WTC11 (cell line): ENCODE results near the gene MACROD2. TPM values are rescaled to one million over a fixed set of nuclear protein-coding genes. Genes with fewer than 3 reads are reported as not detected.

Source experiments
- ATAC-seq: fragments of 200-7000 bp; cut with Tn5 transposase; 2 replicates; pipeline ENCODE4 v1.10.0; 2021; ENCODE audit warnings: mild to moderate bottlenecking, moderate library complexity
- CTCF ChIA-PET: fragments of 300-600 bp; sonication (Branson Sonifier 250); formaldehyde crosslinking; loops from one replicate; lab custom pipeline; 2021; ENCODE audit warnings: antibody characterized with exemption; lab: Charles Lee
- POLR2A ChIA-PET: fragments of 350-600 bp; sonication (Branson Sonifier 250); formaldehyde crosslinking; loops from one replicate; lab custom pipeline; 2021; ENCODE audit warnings: antibody characterized with exemption; lab: Charles Lee
- DNase-seq: peaks from one replicate; pipeline ENCODE4 v3.0.0; 2021; ENCODE audit warnings: low spot score
- H3K27ac Mint-ChIP-seq: 2 replicates; pipeline ENCODE4 v1.8.0; 2021; ENCODE audit warnings: mixed read lengths
- H3K27me3 Mint-ChIP-seq: 2 replicates; pipeline ENCODE4 v1.8.0; 2021; ENCODE audit warnings: low read depth, mild to moderate bottlenecking, moderate library complexity, mixed read lengths
- H3K36me3 Mint-ChIP-seq: 2 replicates; pipeline ENCODE4 v1.8.0; 2021; ENCODE audit warnings: mixed read lengths
- H3K4me1 Mint-ChIP-seq: 2 replicates; pipeline ENCODE4 v1.8.0; 2022; ENCODE audit warnings: mixed read lengths
- H3K4me3 Mint-ChIP-seq: 2 replicates; pipeline ENCODE4 v1.8.0; 2021; ENCODE audit warnings: mild to moderate bottlenecking, moderate library complexity, mixed read lengths
- H3K9me3 Mint-ChIP-seq: 2 replicates; pipeline ENCODE4 v1.8.0; 2021; ENCODE audit warnings: mixed read lengths
- ATF1 ChIP-seq: sonication (generic); formaldehyde crosslinking; IDR thresholded peaks from 2 replicates; pipeline ENCODE4 v1.8.1; 2023; ENCODE audit warnings: mild to moderate bottlenecking, moderate library complexity, missing genetic modification reagents
- NR1H2 ChIP-seq: sonication (generic); formaldehyde crosslinking; IDR thresholded peaks from 2 replicates; pipeline ENCODE4 v1.9.0; 2021; ENCODE audit warnings: mild to moderate bottlenecking, moderate library complexity, missing genetic modification reagents
- NR2C2 ChIP-seq: sonication (generic); formaldehyde crosslinking; IDR thresholded peaks from 2 replicates; pipeline ENCODE4 v1.8.0; 2022; ENCODE audit warnings: mild to moderate bottlenecking, missing genetic modification reagents
- PRRX2 ChIP-seq: fragments of 250-450 bp; sonication (Bioruptor Pico); IDR thresholded peaks from 2 replicates; pipeline ENCODE4 v1.8.0; 2021; ENCODE audit warnings: mild to moderate bottlenecking
- SMAD3 ChIP-seq: sonication (generic); formaldehyde crosslinking; IDR thresholded peaks from 2 replicates; pipeline ENCODE4 v1.8.0; 2022; ENCODE audit warnings: missing genetic modification reagents, mild to moderate bottlenecking, borderline replicate concordance
- TEAD4 ChIP-seq: sonication (generic); formaldehyde crosslinking; IDR thresholded peaks from 2 replicates; pipeline ENCODE4 v1.8.0; 2022; ENCODE audit warnings: mild to moderate bottlenecking, missing genetic modification reagents
- ZBTB21 ChIP-seq: sonication (generic); formaldehyde crosslinking; IDR thresholded peaks from 2 replicates; pipeline ENCODE4 v1.8.1; 2023; ENCODE audit warnings: mild to moderate bottlenecking, missing genetic modification reagents, borderline replicate concordance
- ZNF121 ChIP-seq: sonication (generic); formaldehyde crosslinking; IDR thresholded peaks from 2 replicates; pipeline ENCODE4 v1.8.0; 2023; ENCODE audit warnings: missing genetic modification reagents
- ZNF416 ChIP-seq: fragments of 250-450 bp; sonication (Bioruptor Pico); IDR thresholded peaks from 2 replicates; pipeline ENCODE4 v1.9.0; 2021; ENCODE audit warnings: mild to moderate bottlenecking, inconsistent platforms
- total RNA-seq: library from RNA; stranded (reverse); gene quantifications from 3 replicates; pipeline ENCODE4 v1.2.3, GENCODE V29; 2021
- TF ChIP-seq, protein P1 (sequence below): sonication (generic); formaldehyde crosslinking; IDR thresholded peaks from 2 replicates; pipeline ENCODE4 v1.8.1; 2022; ENCODE audit warnings: mild to moderate bottlenecking, moderate library complexity, missing genetic modification reagents
- TF ChIP-seq, protein P2 (sequence below): sonication (generic); formaldehyde crosslinking; IDR thresholded peaks from 2 replicates; pipeline ENCODE4 v1.8.0; 2022; ENCODE audit warnings: missing genetic modification reagents
- TF ChIP-seq, protein P3 (sequence below): sonication (generic); formaldehyde crosslinking; IDR thresholded peaks from 2 replicates; pipeline ENCODE4 v1.8.1; 2022; ENCODE audit warnings: missing genetic modification reagents, borderline replicate concordance
- TF ChIP-seq, protein P4 (sequence below): sonication (generic); formaldehyde crosslinking; IDR thresholded peaks from 2 replicates; pipeline ENCODE4 v1.8.1; 2023; ENCODE audit warnings: mild to moderate bottlenecking, missing genetic modification reagents, borderline replicate concordance
- TF ChIP-seq, protein P5 (sequence below): sonication (generic); formaldehyde crosslinking; IDR thresholded peaks from 2 replicates; pipeline ENCODE4 v1.8.1; 2023; ENCODE audit warnings: mild to moderate bottlenecking, missing genetic modification reagents, moderate library complexity
- TF ChIP-seq, protein P6 (sequence below): sonication (generic); formaldehyde crosslinking; IDR thresholded peaks from 2 replicates; pipeline ENCODE4 v1.8.0; 2023; ENCODE audit warnings: mild to moderate bottlenecking, missing genetic modification reagents
- TF ChIP-seq, protein P7 (sequence below): sonication (generic); formaldehyde crosslinking; conservative IDR thresholded peaks from 2 replicates; pipeline ENCODE4 v1.8.1; 2023; ENCODE audit warnings: mild to moderate bottlenecking, low read depth, missing genetic modification reagents, moderate library complexity
- TF ChIP-seq, protein P8 (sequence below): sonication (generic); formaldehyde crosslinking; IDR thresholded peaks from 2 replicates; pipeline ENCODE4 v1.8.0; 2022; ENCODE audit warnings: mild to moderate bottlenecking, missing genetic modification reagents
- TF ChIP-seq, protein P9 (sequence below): sonication (generic); formaldehyde crosslinking; IDR thresholded peaks from 2 replicates; pipeline ENCODE4 v1.8.0; 2023; ENCODE audit warnings: missing genetic modification reagents

Gene MACROD2
- total RNA-seq, 1 experiment from 2014 or later, result 4.1 TPM

DNA sequence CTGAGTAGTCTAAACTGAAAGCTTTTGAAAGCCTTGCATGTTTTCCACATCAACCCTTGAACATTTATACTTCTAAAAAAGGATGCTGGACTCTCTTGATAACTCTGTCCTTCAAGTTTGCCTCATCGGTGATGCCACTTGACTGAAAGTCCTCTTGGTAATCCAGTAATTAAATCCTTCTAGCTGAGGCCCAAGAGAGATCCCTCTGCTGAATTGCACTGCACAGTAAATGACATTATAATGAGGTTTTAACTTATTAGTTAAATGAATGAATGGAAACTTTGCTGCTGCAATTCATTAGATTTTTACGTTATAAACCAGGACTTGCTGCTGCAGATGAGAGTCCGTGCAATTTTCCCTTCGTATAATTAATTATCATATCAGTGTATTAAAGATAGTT lies 706.0 kb downstream of the MACROD2 start:
- no peak for ATAC-seq
- CTCF ChIA-PET, result no interaction called here
- POLR2A ChIA-PET, result no interaction called here

DNA sequence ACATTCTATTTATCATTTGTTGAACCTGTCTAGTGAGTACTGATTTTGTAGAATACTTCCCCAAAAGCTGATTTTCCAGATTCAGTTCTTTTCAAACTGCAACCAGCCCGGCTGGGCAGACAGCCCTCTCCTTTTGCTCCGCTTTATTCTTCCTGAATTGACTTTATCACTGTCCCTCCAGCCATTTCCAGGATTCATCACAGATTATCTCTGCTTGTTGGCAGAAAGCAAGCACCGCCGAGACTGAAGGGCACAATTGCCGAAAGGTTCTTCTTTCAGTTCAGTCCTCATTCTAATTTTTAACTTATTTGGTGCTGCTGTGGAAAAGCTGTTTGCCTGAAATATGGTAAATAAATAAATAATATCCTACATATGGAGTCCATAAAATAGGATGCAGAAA lies 711.2 kb downstream of the MACROD2 start:
- Mint-ChIP-seq H3K9me3 (no peaks in the 10 kb centered on the region; the same call in 1 of the 2 replicates), H3K36me3 (no peaks in the 10 kb centered on the region), H3K27me3 (no peaks in the 10 kb centered on the region), H3K27ac (no peak overlapping the region), H3K4me3 (no peak overlapping the region), H3K4me1 (peaks cover 27% of the 10 kb centered on the region)
- ATAC-seq (no peak), DNase-seq (no peak)
- ChIA-PET POLR2A (no interaction called here), CTCF (no interaction called here)
- TF ChIP-seq, protein P1, sequence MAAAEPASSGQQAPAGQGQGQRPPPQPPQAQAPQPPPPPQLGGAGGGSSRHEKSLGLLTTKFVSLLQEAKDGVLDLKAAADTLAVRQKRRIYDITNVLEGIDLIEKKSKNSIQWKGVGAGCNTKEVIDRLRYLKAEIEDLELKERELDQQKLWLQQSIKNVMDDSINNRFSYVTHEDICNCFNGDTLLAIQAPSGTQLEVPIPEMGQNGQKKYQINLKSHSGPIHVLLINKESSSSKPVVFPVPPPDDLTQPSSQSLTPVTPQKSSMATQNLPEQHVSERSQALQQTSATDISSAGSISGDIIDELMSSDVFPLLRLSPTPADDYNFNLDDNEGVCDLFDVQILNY (CRISPR knock-in tag), result no peak
- TF ChIP-seq, protein P2, sequence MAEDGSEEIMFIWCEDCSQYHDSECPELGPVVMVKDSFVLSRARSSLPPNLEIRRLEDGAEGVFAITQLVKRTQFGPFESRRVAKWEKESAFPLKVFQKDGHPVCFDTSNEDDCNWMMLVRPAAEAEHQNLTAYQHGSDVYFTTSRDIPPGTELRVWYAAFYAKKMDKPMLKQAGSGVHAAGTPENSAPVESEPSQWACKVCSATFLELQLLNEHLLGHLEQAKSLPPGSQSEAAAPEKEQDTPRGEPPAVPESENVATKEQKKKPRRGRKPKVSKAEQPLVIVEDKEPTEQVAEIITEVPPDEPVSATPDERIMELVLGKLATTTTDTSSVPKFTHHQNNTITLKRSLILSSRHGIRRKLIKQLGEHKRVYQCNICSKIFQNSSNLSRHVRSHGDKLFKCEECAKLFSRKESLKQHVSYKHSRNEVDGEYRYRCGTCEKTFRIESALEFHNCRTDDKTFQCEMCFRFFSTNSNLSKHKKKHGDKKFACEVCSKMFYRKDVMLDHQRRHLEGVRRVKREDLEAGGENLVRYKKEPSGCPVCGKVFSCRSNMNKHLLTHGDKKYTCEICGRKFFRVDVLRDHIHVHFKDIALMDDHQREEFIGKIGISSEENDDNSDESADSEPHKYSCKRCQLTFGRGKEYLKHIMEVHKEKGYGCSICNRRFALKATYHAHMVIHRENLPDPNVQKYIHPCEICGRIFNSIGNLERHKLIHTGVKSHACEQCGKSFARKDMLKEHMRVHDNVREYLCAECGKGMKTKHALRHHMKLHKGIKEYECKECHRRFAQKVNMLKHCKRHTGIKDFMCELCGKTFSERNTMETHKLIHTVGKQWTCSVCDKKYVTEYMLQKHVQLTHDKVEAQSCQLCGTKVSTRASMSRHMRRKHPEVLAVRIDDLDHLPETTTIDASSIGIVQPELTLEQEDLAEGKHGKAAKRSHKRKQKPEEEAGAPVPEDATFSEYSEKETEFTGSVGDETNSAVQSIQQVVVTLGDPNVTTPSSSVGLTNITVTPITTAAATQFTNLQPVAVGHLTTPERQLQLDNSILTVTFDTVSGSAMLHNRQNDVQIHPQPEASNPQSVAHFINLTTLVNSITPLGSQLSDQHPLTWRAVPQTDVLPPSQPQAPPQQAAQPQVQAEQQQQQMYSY (CRISPR knock-in tag), result no peak
- TF ChIP-seq, protein P3, sequence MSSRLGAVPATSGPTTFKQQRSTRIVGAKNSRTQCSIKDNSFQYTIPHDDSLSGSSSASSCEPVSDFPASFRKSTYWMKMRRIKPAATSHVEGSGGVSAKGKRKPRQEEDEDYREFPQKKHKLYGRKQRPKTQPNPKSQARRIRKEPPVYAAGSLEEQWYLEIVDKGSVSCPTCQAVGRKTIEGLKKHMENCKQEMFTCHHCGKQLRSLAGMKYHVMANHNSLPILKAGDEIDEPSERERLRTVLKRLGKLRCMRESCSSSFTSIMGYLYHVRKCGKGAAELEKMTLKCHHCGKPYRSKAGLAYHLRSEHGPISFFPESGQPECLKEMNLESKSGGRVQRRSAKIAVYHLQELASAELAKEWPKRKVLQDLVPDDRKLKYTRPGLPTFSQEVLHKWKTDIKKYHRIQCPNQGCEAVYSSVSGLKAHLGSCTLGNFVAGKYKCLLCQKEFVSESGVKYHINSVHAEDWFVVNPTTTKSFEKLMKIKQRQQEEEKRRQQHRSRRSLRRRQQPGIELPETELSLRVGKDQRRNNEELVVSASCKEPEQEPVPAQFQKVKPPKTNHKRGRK, result no peak
- no peak for TF ChIP-seq ZBTB21 (CRISPR knock-in tag)
- TF ChIP-seq, protein P4, sequence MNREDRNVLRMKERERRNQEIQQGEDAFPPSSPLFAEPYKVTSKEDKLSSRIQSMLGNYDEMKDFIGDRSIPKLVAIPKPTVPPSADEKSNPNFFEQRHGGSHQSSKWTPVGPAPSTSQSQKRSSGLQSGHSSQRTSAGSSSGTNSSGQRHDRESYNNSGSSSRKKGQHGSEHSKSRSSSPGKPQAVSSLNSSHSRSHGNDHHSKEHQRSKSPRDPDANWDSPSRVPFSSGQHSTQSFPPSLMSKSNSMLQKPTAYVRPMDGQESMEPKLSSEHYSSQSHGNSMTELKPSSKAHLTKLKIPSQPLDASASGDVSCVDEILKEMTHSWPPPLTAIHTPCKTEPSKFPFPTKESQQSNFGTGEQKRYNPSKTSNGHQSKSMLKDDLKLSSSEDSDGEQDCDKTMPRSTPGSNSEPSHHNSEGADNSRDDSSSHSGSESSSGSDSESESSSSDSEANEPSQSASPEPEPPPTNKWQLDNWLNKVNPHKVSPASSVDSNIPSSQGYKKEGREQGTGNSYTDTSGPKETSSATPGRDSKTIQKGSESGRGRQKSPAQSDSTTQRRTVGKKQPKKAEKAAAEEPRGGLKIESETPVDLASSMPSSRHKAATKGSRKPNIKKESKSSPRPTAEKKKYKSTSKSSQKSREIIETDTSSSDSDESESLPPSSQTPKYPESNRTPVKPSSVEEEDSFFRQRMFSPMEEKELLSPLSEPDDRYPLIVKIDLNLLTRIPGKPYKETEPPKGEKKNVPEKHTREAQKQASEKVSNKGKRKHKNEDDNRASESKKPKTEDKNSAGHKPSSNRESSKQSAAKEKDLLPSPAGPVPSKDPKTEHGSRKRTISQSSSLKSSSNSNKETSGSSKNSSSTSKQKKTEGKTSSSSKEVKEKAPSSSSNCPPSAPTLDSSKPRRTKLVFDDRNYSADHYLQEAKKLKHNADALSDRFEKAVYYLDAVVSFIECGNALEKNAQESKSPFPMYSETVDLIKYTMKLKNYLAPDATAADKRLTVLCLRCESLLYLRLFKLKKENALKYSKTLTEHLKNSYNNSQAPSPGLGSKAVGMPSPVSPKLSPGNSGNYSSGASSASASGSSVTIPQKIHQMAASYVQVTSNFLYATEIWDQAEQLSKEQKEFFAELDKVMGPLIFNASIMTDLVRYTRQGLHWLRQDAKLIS (CRISPR knock-in tag), result no peak
- no peak for TF ChIP-seq ZNF121
- TF ChIP-seq PRRX2 (CRISPR knock-in tag), result no peak
- TF ChIP-seq, protein P5, sequence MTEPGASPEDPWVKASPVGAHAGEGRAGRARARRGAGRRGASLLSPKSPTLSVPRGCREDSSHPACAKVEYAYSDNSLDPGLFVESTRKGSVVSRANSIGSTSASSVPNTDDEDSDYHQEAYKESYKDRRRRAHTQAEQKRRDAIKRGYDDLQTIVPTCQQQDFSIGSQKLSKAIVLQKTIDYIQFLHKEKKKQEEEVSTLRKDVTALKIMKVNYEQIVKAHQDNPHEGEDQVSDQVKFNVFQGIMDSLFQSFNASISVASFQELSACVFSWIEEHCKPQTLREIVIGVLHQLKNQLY, result no peak
- TF ChIP-seq ZNF416 (CRISPR knock-in tag), result no peak
- TF ChIP-seq, protein P6, sequence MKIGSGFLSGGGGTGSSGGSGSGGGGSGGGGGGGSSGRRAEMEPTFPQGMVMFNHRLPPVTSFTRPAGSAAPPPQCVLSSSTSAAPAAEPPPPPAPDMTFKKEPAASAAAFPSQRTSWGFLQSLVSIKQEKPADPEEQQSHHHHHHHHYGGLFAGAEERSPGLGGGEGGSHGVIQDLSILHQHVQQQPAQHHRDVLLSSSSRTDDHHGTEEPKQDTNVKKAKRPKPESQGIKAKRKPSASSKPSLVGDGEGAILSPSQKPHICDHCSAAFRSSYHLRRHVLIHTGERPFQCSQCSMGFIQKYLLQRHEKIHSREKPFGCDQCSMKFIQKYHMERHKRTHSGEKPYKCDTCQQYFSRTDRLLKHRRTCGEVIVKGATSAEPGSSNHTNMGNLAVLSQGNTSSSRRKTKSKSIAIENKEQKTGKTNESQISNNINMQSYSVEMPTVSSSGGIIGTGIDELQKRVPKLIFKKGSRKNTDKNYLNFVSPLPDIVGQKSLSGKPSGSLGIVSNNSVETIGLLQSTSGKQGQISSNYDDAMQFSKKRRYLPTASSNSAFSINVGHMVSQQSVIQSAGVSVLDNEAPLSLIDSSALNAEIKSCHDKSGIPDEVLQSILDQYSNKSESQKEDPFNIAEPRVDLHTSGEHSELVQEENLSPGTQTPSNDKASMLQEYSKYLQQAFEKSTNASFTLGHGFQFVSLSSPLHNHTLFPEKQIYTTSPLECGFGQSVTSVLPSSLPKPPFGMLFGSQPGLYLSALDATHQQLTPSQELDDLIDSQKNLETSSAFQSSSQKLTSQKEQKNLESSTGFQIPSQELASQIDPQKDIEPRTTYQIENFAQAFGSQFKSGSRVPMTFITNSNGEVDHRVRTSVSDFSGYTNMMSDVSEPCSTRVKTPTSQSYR (CRISPR knock-in tag), result no peak
- TF ChIP-seq SMAD3 (CRISPR knock-in tag), result no peak
- TF ChIP-seq ATF1 (CRISPR knock-in tag), result no peak
- TF ChIP-seq, protein P7, sequence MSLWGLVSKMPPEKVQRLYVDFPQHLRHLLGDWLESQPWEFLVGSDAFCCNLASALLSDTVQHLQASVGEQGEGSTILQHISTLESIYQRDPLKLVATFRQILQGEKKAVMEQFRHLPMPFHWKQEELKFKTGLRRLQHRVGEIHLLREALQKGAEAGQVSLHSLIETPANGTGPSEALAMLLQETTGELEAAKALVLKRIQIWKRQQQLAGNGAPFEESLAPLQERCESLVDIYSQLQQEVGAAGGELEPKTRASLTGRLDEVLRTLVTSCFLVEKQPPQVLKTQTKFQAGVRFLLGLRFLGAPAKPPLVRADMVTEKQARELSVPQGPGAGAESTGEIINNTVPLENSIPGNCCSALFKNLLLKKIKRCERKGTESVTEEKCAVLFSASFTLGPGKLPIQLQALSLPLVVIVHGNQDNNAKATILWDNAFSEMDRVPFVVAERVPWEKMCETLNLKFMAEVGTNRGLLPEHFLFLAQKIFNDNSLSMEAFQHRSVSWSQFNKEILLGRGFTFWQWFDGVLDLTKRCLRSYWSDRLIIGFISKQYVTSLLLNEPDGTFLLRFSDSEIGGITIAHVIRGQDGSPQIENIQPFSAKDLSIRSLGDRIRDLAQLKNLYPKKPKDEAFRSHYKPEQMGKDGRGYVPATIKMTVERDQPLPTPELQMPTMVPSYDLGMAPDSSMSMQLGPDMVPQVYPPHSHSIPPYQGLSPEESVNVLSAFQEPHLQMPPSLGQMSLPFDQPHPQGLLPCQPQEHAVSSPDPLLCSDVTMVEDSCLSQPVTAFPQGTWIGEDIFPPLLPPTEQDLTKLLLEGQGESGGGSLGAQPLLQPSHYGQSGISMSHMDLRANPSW, result no peak

More for the DNA sequence above, 706.0 kb downstream of the MACROD2 start:
- Mint-ChIP-seq H3K27me3 (no peaks in the 10 kb centered on the region), H3K36me3 (no peaks in the 10 kb centered on the region), H3K9me3 (no peaks in the 10 kb centered on the region; the same call in 1 of the 2 replicates), H3K27ac (no peak overlapping the region), H3K4me1 (no peaks in the 10 kb centered on the region; the same call in 1 of the 2 replicates), H3K4me3 (no peak overlapping the region)
- TF ChIP-seq NR1H2 (CRISPR knock-in tag), result no peak
- TF ChIP-seq TEAD4 (CRISPR knock-in tag), result no peak
- TF ChIP-seq, protein P8, sequence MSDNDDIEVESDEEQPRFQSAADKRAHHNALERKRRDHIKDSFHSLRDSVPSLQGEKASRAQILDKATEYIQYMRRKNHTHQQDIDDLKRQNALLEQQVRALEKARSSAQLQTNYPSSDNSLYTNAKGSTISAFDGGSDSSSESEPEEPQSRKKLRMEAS (CRISPR knock-in tag), result no peak
- TF ChIP-seq, protein P9, sequence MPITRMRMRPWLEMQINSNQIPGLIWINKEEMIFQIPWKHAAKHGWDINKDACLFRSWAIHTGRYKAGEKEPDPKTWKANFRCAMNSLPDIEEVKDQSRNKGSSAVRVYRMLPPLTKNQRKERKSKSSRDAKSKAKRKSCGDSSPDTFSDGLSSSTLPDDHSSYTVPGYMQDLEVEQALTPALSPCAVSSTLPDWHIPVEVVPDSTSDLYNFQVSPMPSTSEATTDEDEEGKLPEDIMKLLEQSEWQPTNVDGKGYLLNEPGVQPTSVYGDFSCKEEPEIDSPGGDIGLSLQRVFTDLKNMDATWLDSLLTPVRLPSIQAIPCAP (CRISPR knock-in tag), result no peak
- TF ChIP-seq NR2C2 (CRISPR knock-in tag), result no peak
- DNase-seq, result no peak
